ENCODE measurements around the gene TUBB4A.

DNA sequence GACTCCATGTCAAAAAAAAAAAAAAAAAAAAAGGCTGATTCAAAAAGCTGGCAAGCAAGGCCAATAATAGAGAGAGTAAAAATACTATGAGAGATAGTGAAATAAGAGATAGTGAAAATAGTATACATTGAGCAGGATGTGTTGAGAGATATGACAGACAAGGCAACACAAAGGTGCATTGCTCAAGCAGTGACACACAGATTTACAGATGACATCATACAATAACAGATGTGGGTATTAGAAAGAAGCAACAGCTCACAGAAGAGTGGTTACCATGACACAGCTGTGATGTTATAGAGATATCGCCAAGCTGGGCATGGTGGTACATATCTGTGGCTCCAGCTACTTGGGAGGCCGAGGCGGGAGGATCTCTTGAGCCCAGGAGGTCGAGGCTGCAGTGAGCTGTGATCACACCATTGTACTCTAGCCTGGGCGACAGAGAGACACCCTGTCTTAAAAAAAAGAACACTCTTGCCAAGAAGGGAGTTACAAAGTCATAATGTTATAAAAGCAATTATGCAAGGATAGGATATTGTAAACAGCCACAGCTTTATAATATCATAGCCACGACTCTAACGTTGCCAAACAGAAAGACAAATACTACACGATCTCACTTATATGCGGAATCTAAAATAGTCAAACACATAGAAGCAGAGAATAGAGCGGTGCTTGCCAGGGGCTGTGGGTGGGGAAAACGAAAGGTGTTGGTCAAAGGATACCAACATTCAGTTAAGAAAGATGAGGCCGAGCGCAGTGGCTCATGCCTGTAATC is 39.0 kb upstream of the TUBB4A start:
- TF ChIP-seq OSR1 (CRISPR knock-in tag; IDR thresholded peaks at IDR 0.05) (no peak), GLIS3 (CRISPR knock-in tag; IDR thresholded peaks at IDR 0.05) (no peak), ZNF565 (CRISPR knock-in tag; conservative IDR thresholded peaks at IDR 0.05; ENCODE audit: low read depth) (no peak), ZFP30 (CRISPR knock-in tag; IDR thresholded peaks at IDR 0.05) (no peak)
- TF ChIP-seq, protein P1, sequence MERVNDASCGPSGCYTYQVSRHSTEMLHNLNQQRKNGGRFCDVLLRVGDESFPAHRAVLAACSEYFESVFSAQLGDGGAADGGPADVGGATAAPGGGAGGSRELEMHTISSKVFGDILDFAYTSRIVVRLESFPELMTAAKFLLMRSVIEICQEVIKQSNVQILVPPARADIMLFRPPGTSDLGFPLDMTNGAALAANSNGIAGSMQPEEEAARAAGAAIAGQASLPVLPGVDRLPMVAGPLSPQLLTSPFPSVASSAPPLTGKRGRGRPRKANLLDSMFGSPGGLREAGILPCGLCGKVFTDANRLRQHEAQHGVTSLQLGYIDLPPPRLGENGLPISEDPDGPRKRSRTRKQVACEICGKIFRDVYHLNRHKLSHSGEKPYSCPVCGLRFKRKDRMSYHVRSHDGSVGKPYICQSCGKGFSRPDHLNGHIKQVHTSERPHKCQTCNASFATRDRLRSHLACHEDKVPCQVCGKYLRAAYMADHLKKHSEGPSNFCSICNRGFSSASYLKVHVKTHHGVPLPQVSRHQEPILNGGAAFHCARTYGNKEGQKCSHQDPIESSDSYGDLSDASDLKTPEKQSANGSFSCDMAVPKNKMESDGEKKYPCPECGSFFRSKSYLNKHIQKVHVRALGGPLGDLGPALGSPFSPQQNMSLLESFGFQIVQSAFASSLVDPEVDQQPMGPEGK (CRISPR knock-in tag; IDR thresholded peaks at IDR 0.05; ENCODE audit: borderline replicate concordance): no peak

Measured in SK-N-SH treated with all-trans-retinoic acid at 6 μM for 48 hours (cell line).